Gastrocnemius medialis (tissue), 4 donors: ENCODE measurements around the gene SPRR2B. TPM values are rescaled to one million over a fixed set of nuclear protein-coding genes. Genes with fewer than 3 reads are reported as not detected.
"Not testable (repeated sequence)": the region's sequence is repeated elsewhere in the genome, so short reads cannot be mapped to it uniquely, and the experiment has no call there.

ENCODE experiments used
- ATAC-seq, 2 donors: fragments of 150-250 bp; one replicate each; pipeline ENCODE4 v1.9.1; 2016
- DNase-seq, 2 donors: peaks; one replicate each; pipeline ENCODE4 v3.0.0-alpha.2; 2019
- H3K27ac ChIP-seq, 4 donors: fragments of 200-600 bp; sonication (generic); 1 replicate in 1 of 4; 2 replicates in 3 of 4; pipeline ENCODE4 v1.5.1; 2016 to 2018; ENCODE audit warnings: mild to moderate bottlenecking in 2 of 4, moderate library complexity in 1 of 4
- H3K27me3 ChIP-seq, 3 donors: fragments of 200-600 bp; sonication (generic) in 2 of 3; 1 replicate in 1 of 3; 2 replicates in 2 of 3; pipeline versions ENCODE4 v1.5.1 to v1.6.0; 2016 to 2019; ENCODE audit warnings: mild to moderate bottlenecking in 1 of 3, moderate library complexity in 1 of 3
- H3K36me3 ChIP-seq, 2 donors: fragments of 200-600 bp; sonication (generic) in 1 of 2; one replicate each; pipeline ENCODE4 v1.5.1; 2017 to 2018
- H3K4me1 ChIP-seq, 2 donors: fragments of 200-600 bp; sonication (generic) in 1 of 2; one replicate each; pipeline ENCODE4 v1.5.1; 2016 to 2017; ENCODE audit warnings: mild to moderate bottlenecking in 2 of 2
- H3K4me3 ChIP-seq, 4 donors: fragments of 200-600 bp; sonication (generic) in 3 of 4; 1 replicate in 1 of 4; 2 replicates in 3 of 4; pipeline ENCODE4 v1.5.1; 2016 to 2019; ENCODE audit warnings: mild to moderate bottlenecking in 2 of 4
- H3K9me3 ChIP-seq, 3 donors: fragments of 200-600 bp; sonication (generic) in 2 of 3; 1 replicate in 1 of 3; 2 replicates in 2 of 3; pipeline ENCODE4 v1.5.1; 2016 to 2019
- POLR2A ChIP-seq, 2 donors: fragments of 450-650 bp; IDR thresholded peaks; one replicate each; pipeline ENCODE4 v1.6.1; 2017; ENCODE audit warnings: antibody characterized with exemption in 2 of 2, mild to moderate bottlenecking in 2 of 2, moderate library complexity in 2 of 2
- in situ Hi-C, 4 donors: fragments of 200-750 bp; cut with MboI; loops; one replicate each; pipeline versions ENCODE4 v1.15.0 to v1.8.0; 2017; ENCODE audit warnings: low sequenced_read_pairs in 4 of 4
- intact Hi-C: fragments of 100-400 bp; cut with DNase I; formaldehyde crosslinking; loops from one replicate; pipeline ENCODE4 v1.15.1; 2023; ENCODE audit warnings: low total_unique reads
- total RNA-seq, 4 donors: library from RNA; depleted of rRNA; stranded (reverse); fragments of >200 nt; gene quantifications; one replicate each; pipeline versions ENCODE4 v1.1.0 to v1.2.3, GENCODE V29; 2016
- TF ChIP-seq, protein P1 (sequence below), 5 experiments: fragments of 450-650 bp in 3 of 5; fragments of 200-600 bp in 2 of 5; sonication (generic) in 2 of 5; IDR thresholded peaks in 4 of 5; conservative IDR thresholded peaks in 1 of 5; 1 replicate in 4 of 5; 2 replicates in 1 of 5; pipeline ENCODE4 v1.5.1; 2016 to 2019; ENCODE audit warnings: antibody characterized with exemption in 5 of 5, mild to moderate bottlenecking in 3 of 5, moderate library complexity in 3 of 5

SPRR2B gene
- total RNA-seq, 4 donors from 2014 or later = not detected

GRCh38 chr1:153058154-153058553, 13.3 kb downstream of the SPRR2B start:
- intact Hi-C loops = no loop called here

GRCh38 chr1:153057375-153057774, 14.0 kb downstream of the SPRR2B start, which contains the start of gene SPRR2A:
SPRR2A (minus strand) TSS chr1:153057512; CDS start chr1:153056735, 777 bp downstream.
- intact Hi-C loops = no loop called here
- H3K27me3 ChIP-seq = no peaks in the 10 kb centered on the region
- TF ChIP-seq, protein P1, sequence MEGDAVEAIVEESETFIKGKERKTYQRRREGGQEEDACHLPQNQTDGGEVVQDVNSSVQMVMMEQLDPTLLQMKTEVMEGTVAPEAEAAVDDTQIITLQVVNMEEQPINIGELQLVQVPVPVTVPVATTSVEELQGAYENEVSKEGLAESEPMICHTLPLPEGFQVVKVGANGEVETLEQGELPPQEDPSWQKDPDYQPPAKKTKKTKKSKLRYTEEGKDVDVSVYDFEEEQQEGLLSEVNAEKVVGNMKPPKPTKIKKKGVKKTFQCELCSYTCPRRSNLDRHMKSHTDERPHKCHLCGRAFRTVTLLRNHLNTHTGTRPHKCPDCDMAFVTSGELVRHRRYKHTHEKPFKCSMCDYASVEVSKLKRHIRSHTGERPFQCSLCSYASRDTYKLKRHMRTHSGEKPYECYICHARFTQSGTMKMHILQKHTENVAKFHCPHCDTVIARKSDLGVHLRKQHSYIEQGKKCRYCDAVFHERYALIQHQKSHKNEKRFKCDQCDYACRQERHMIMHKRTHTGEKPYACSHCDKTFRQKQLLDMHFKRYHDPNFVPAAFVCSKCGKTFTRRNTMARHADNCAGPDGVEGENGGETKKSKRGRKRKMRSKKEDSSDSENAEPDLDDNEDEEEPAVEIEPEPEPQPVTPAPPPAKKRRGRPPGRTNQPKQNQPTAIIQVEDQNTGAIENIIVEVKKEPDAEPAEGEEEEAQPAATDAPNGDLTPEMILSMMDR (IDR thresholded peaks at IDR 0.05 in 4 of 5, conservative IDR thresholded peaks at IDR 0.05 in 1 of 5) = no peak
- no peak for TF ChIP-seq POLR2A (IDR thresholded peaks at IDR 0.05)
- H3K27ac ChIP-seq = no peak within 1 kb of the TSS
- ATAC-seq = no peak
- in situ Hi-C loops = no loop called here
- H3K4me3 ChIP-seq = no peak within 1 kb of the TSS
- no peaks in the 10 kb centered on the region for H3K36me3 ChIP-seq
- no peaks in the 10 kb centered on the region for H3K4me1 ChIP-seq
- H3K9me3 ChIP-seq = no peaks in the 10 kb centered on the region
- no peak for DNase-seq

More at GRCh38 chr1:153058154-153058553, 13.3 kb downstream of the SPRR2B start:
- Histone ChIP-seq H3K36me3 (no peaks in the 10 kb centered on the region), H3K27me3 (no peaks in the 10 kb centered on the region), H3K4me3 (no peak overlapping the region), H3K9me3 (no peaks in the 10 kb centered on the region), H3K27ac (no peak overlapping the region), H3K4me1 (no peaks in the 10 kb centered on the region)
- DNase-seq = no peak
- no peak for ATAC-seq
- TF ChIP-seq, protein P1 (IDR thresholded peaks at IDR 0.05 in 4 of 5, conservative IDR thresholded peaks at IDR 0.05 in 1 of 5) = no peak
- no peak for TF ChIP-seq POLR2A (IDR thresholded peaks at IDR 0.05)
- in situ Hi-C loops = no loop called here

GRCh38 chr1:153056111-153056510, 15.3 kb downstream of the SPRR2B start:
- intact Hi-C loops, in situ Hi-C loops, H3K27ac ChIP-seq, ATAC-seq, H3K4me3 ChIP-seq, DNase-seq, H3K36me3 ChIP-seq, H3K4me1 ChIP-seq, H3K9me3 ChIP-seq, H3K27me3 ChIP-seq: not testable (repeated sequence)

DNA sequence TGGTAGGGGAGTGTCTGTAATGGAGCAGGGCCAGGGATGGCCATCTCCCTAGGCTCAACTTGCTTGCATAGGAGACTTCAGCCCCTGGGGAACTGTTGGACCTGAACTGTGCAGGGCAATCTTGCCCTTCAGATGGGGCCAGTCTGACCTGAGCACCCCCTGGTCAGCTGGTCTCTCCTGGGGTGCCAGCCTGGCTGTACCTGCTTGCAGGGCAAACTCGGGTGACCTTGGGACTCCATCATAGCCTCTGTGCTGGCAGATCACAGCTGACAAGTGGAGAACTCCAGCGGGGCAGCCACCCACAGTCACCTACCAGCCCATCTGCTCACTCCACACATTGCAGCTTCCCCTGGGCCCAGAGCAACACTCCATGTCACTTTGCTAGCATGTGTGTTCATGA, 22.2 kb downstream of the SPRR2B start:
- ATAC-seq = no peak

DNA sequence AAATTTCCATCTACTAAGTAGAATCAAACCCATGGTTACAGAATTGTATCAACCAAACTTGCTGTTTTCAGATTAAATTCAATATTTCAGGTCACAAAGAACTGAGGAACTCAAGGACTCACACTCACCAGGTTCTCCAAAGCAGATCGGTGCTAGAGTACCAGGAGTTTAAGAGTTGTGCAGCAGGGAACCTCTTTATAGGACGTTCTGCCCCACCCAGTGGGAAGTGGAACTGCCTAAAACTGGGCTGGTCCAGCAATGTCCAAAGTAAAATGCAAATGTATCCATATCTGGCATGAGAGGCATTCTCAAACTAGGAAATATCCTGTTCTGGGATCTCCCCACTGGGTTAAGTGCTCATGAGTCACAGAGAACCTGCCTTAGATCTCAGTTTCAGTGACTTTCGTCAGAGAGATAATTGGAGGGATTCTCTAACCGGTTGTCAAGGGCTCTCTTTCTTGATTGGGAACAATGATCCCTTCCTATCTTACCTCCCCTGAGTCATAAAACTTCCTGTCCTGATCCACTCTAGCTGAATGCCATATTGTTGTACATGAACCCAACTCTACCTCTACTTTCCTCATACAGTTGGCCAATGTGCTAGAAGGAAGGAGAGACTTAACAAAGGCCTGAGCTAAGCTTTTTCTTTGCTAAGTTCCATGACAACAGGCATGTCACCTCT, 30.3 kb downstream of the SPRR2B start, which contains the start of gene SPRR2D:
Gene SPRR2D (minus strand): TSS at position 171 of the 682 bp plus-strand sequence. CDS start 774 bp downstream, outside the sequence.
- Histone ChIP-seq H3K27me3 (no peaks in the 10 kb centered on the region), H3K9me3 (no peaks in the 10 kb centered on the region), H3K36me3 (no peaks in the 10 kb centered on the region), H3K4me3 (no peak within 1 kb of the TSS), H3K4me1 (no peaks in the 10 kb centered on the region), H3K27ac (no peak within 1 kb of the TSS)
- no peak for ATAC-seq
- in situ Hi-C loops (no loop called here), intact Hi-C loops (no loop called here)
- TF ChIP-seq, protein P1 (IDR thresholded peaks at IDR 0.05 in 4 of 5, conservative IDR thresholded peaks at IDR 0.05 in 1 of 5) = no peak
- no peak for TF ChIP-seq POLR2A (IDR thresholded peaks at IDR 0.05)
- DNase-seq = no peak

More for the DNA sequence above, 22.2 kb downstream of the SPRR2B start:
- intact Hi-C loops (no loop called here), in situ Hi-C loops (no loop called here)
- H3K4me1 ChIP-seq = no peaks in the 10 kb centered on the region
- H3K4me3 ChIP-seq = no peak overlapping the region
- H3K36me3 ChIP-seq = no peaks in the 10 kb centered on the region
- no peaks in the 10 kb centered on the region for H3K9me3 ChIP-seq
- DNase-seq = no peak
- no peaks in the 10 kb centered on the region for H3K27me3 ChIP-seq
- TF ChIP-seq, protein P1 (IDR thresholded peaks at IDR 0.05 in 4 of 5, conservative IDR thresholded peaks at IDR 0.05 in 1 of 5) = no peak
- no peak overlapping the region for H3K27ac ChIP-seq
